HG03457 (cell line): ENCODE data around the gene AIG1.
"Not testable (repeated sequence)": the region's sequence is repeated elsewhere in the genome, so short reads cannot be mapped to it uniquely, and the experiment has no call there.

Experiments
- ATAC-seq: cut with Tn5 transposase; IDR thresholded peaks from one replicate; pipeline ENCODE4 v1.9.1; 2021; ENCODE audit warnings: moderate number of reproducible peaks; ENCODE audit not compliant: unreplicated experiment

The AIG1 gene

DNA sequence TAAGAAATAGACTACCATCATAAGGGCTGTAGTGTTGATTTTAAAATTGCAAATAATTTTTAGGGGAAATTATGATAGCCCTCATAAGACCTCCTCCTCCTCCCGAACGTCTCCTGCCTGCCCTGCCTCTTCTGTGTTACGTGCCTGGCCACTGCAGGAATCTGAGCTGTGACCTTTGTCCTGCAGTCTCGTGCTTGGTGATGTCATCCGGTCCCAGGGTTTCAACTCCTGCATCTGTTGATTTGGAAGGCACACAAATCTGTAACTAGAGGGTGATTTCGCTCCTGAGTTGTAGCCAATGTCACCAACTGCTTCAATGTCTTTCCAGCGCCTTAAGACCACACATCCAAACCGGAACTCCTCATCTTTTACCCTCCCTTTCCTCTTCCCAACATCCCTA, 163.2 kb downstream of the AIG1 start:
- no peak for ATAC-seq

DNA sequence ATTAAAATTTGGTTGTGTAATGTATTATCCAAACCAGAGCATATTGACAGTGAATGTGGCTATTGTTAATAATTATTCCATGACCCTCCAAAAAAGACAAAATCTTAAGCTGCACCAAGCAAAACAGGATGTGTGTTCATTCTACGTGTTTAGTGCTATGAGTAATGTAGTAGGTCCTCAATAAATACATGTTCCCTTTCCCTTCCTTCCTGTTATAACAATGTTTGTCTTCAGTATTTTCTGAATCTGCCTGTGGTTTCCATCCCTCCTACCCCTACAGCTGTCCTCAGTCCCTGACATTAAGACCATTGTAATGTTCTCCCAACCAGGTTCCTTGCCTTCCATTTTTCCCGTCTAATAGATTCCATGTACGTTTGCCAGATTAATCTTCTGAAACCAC, 163.8 kb downstream of the AIG1 start:
- no peak for ATAC-seq

DNA sequence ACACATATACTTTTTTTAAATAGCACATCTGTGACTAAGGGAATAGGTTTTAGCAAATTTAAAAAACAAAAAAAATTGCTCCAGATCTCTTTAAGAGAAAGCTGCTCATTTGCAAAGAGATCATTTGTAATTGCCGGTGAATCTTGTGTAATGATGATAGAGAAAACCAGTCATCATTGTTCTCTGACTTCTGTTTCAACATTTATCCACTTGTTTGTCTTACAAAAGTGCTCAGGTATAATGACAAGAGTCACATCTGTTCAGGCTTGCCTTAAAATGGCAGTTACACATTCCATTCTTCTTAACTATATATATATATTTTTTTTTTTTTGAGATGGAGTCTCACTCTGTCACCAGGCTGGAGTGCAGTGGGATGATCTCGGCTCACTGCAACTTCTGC, 165.2 kb downstream of the AIG1 start:
- no peak for ATAC-seq

DNA sequence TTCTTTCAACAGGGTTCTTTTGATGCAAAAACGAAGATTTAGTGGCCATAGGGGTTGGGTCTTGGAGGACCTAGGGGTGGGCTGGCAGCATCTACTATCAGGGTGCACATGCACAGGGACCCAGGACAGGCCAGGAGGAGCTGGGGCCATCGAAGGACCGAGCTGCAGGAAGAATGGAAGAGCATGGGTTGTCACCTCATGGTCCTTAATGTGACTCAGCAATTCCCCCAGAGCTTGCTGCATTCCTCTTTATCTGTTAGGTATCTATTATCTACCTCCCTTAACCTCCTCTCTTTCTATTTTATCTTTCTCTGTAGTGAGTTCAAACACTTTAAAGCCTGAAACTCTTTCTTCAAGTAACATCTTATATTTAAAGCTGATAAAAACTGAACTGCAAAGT, 167.0 kb downstream of the AIG1 start:
- ATAC-seq = no peak

DNA sequence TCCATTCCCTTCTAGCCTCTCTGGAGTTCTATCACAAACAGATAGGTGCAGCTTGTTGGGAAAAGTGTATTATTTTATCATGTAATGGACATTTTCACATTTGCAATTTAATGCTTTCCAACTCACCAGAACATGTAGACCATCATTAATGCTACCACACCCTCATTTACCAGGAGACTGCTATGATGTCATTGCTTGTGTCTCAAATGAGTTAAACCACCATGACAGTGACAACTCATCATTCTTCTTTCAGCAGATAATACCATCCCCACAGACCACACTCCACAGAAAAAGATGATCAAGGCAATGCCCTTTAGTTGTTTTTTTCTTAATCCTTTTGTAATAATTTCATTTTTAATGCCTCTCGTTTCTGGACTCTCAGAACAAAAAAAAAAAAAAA, 168.7 kb downstream of the AIG1 start:
- ATAC-seq = no peak

DNA sequence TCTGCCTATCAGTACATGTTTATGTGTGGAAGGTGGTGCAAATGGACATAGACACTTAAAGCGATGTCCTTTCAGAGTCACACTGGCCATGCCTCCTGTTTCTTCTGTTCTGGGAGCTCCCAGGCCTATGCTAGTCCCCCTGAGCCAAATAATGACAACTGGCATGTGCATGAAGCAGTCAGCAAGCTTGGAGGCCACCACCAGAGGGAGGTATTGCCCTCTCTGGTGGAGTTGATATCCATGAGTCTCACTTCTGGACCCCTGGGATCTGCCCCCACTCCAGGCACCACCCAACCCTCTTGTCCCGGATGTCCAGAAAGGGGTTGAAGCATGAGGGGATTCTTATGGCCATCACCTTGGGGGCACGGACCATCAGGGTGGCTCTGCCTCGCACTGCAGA, 172.2 kb downstream of the AIG1 start:
- no peak for ATAC-seq

DNA sequence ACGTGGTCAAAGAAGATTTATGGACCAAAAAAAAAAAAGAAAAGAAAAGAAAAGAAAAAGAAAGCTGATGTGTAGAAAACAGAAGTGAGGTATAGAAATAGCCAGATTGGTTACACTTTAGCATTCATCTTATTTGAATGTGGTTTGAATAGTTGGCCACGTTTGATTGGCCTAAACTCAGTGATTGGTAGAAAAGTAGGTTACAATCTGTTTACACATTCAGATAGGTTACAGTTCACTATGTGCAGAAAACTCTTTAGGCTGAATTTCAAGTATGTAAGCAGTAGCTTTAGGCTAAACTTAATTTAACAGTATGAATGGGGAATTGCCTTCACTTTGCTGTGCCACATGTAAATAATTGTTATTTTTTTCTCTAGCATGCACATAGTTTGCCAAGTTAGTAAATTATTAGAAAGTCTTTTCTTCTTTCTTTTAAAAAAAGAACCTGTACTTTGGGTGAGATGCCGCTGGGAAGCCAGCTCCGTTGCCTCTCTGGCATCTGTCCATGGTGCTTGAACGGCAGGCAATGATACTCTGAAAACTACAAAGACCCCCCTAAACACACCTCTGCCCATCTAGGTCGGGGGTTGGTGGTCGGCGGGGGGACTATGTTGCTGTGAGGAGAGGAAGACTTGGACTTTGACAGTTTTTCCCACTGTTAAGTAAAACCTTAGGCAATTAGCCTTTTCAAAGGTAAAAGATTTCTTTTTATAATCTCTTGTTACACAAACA, 173.0 kb downstream of the AIG1 start:
- no peak for ATAC-seq

DNA sequence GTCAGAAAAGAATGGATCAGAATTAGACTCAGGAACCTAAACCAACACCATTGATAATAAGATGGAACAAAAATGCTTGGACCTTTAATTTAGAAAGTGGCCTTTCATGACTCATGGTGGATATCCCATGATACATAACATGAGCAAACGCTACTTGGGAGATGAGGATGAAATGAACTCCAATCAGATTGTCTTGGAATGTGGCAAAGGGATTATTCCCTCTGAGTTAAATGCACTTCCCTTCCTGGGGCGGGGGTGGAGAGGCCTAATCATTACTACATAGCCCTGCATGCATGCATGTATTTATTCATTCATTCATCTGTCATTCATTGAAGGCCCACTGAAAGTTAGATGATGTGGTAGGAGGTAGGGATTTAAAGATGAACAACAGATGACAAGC, 174.0 kb downstream of the AIG1 start:
- no peak for ATAC-seq

DNA sequence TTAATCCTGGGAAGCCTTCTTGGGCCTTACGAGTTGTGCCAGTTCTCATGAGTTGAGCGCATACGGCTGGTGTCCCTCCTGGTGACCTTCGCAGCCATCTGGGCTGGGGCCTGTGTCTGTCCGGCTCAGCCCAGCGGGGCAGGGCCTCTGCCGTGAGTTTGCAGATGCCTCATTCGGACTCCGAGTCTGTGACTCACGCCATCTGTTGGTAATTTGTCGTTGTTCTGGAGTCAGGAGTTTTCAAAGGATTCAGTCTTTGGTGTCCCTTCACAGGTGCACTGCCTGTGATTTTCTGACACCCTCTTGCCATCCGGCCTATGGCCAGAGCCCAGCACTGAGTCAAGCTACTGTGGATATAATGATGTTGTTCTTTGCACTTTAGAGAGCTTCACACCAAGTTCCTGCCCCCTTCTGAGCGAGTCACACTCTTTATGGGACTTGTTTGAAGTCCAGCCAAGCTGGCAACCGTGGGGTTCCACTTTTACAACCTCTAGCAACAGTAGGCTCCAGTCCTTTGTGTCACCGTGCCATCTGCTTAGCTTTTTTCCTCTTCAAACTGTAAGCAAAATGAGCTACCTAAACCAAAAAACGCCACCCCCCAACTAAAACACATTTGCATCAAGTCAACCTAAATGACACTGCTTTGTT, 175.6 kb downstream of the AIG1 start:
- no peak for ATAC-seq

DNA sequence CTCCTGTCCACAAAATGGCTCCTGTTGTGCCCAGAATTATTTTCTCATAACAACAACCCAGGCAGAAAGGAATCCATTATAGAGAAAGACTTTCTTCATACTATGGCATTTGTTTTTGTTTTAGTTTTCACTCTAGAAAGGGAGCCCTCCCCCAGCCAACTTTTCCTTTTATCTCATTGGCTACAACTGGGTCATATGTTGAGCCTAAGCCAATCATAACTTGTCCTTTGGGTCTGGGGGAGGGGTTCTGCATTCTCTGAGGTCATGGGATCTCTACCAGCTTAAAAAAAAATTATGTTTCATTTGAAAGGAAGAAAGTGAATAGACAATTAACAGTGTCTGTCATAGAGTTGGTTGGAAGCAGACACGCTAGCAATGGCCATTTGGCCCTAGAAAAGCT, 177.6 kb downstream of the AIG1 start:
- no peak for ATAC-seq

DNA sequence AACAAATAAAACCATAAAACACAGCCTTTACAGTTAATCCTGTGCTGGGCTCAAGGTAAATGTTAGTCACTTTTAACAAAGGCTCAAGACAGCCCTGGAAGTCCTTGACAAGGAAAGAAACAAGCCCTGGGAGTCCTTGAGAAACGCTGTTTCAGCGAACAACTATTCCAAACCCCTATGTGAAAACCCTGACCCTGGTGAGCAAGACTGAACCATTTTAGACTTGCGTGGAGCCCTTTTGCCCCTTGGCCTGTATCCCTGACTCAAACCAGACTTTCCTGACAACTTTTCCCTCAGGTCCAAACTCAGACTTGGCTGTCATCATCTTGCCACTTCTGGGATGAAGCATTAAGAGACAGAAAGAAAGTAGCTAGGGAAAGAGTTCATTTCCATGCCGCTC, 180.4 kb downstream of the AIG1 start:
- ATAC-seq = no peak

DNA sequence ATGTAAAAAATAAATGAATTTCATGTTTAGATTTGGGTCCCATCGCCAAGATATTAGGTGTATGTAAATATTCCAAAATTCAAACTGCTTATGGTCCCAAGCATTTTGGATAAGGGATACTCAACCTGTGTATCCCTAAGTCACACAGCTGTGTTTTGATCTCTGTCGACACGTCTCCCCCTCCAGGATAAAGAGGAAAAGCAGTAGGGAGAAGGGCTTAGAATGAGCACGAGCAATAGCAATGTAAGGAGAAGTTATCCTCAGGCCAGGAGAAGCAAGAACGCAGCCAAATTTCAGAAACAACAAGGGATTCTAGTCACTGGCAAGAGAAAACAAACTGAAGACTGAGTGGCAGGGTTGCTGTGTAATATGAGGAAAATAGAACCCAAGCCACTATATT, 181.2 kb downstream of the AIG1 start:
- ATAC-seq = no peak

DNA sequence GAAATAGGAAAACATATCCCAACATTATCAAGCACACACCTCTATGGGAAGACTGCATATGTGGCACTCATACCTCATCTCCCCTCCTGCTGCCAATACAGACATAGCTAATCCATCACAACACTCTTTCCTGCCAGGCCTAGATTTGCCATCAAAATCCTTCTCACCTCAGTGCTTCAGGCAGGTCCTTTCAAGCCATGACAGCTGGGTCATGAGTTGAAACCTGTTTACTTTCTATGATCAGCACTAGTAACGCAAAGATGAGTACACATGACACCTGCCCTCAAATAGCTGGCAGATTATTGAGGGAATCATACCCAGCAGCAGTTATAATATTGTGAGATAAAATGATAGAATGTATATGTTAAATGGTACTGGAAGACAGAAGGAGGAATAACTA, 183.1 kb downstream of the AIG1 start:
- ATAC-seq = no peak

DNA sequence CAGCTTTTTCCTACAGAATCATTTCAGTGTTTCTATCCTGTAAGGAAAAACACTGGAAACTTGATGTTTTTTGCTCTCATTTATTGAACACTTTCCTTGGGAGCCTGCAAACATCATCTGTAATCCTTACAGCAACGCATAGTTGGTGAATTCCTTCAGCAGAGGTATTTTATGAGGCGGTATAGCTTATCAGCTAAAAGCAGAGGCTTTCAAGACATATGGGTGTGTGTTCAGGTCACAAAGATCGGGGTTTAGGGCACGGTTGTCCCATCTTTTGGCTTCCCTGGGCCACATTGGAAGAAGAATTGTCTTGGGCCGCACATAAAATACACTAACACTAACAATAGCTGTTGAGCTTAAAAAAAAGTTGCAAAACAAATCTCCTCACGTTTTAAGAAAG, 185.0 kb downstream of the AIG1 start:
- no peak for ATAC-seq

DNA sequence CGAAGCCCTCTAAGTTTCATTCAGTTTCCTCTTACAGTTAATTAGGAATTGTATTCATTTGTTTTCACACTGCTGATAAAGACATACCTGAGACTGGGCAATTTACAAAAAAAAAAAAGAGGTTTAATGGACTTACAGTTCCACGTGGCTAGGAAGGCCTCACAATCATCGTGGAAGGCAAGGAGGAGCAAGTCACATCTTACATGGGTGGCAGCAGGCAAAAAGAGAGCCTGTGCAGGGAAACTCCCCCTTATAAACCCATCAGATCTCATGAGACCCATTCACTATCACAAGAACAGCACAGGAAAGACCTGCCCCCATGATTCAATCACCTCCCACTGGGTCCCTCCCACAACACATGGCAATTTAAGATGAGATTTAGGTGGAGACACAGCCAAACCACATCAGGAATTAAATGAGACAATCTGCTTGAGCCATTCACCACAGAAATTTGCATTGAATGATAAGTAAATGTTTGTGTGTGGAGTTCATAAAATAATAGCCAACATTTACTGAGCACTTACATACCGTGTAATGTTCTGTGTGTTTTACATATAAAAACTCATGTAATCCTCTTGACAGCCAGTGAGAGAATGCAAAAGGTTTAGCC, 185.6 kb downstream of the AIG1 start:
- not testable (repeated sequence) for ATAC-seq

DNA sequence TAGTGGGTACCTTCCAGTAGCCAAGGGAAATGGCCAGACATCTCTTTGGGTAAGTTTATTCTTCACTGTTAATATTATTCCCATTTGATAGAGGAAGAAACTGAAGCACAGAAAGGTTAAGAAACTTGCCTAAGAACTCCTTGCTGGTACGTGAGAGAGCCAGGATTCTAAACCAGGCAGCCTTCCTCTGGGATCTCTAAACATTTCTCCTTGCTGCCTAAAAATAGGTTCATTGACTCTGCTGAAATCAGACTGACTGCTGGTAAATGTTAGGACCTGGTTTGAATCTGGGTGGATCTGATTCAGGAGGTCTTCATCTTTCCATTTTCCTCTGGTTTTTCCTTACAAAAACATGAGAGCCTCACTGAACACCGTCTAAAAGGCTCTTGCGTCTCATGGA, 186.9 kb downstream of the AIG1 start:
- no peak for ATAC-seq

DNA sequence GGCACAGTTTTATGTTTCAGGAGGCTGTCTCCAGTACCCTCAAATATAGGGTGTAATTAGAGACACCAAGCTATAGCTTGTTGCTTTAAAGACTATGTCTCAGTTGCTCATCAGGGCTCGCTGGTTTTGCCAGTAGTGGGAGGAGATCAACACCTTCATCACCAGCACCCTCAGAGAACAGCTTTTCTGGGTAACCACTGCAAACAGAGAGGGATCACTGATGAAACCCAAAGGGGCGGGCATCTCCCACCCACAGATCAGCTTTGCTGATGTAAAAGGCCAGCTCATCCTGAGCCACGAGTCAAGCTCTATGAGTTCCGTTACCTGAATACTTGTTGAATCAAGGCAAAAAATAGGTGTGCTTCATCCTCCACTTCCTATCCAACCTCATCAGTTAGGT, 187.7 kb downstream of the AIG1 start:
- no peak for ATAC-seq

DNA sequence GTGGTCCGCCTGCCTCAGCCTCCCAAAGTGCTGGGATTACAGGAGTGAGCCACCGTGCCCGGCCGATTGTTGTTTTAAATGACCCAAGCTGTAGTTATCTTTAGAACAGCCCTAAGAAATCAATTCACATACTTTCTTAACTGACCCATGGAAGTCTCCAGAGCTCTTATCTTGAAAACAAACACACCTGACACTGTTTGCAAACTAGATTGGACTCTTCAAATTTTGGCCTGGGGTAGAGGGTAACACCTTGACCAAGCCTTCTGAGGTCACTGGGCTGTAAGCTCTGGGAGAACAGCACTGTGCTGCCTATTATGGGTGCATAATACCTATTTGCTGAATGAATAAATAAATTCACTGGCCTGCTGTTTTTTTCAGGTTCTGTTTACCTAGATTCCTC, 190.6 kb downstream of the AIG1 start:
- no peak for ATAC-seq

DNA sequence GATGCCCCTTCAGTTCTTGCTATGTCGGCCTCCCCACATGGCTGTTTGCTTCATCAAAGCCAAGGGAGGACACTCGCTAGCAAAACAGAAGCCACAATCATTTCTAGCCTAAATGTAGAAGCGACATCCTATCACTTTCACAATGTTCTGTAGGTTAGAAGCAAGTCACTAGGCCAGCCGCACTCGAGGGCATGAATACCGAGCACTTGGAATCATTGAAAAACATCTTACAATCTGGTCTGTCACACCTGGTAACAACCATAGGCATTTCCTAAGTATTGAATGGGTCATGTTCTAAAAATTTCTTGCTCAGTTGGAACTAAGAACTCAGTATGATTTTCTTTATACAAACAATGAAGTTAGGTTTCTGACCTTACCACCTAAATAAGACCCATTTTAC, 192.3 kb downstream of the AIG1 start:
- ATAC-seq = no peak

DNA sequence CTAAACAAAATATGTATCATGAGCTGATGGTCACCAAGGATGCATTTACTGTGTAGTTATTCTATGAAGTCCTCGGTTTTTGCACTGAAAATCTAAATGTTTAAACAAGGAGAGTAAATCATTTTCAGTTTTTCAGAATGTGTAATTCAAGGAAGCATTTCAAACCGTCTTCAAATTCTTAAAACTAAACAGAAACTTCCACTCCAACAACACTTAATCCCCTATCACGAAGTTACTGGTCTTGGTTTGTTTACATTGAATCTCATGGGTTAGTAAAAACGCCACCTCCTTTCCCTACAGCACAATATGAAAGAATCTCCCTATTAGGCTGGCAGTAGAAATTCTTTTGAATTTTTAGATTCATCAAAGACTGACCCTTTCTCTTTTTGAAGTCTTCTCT, 192.9 kb downstream of the AIG1 start:
- no peak for ATAC-seq

DNA sequence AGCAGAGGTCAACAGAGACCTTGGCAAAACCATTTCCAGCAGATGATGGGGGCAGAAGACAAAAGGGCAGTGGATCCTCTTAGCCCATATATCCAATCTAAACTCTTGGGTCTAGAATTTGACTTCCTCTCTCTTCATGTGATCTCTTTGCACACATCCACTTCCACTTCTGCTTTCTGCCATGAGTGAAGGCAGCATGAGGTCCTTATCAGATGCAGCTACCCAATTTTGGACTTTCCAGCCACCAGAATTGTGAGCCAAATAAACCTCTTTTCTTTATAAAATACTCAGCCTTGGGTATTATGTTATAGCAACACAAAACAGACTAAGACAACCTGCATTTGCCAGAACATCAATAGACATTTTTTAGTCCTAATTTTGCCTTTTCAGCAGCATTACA, 198.3 kb downstream of the AIG1 start:
- no peak for ATAC-seq

DNA sequence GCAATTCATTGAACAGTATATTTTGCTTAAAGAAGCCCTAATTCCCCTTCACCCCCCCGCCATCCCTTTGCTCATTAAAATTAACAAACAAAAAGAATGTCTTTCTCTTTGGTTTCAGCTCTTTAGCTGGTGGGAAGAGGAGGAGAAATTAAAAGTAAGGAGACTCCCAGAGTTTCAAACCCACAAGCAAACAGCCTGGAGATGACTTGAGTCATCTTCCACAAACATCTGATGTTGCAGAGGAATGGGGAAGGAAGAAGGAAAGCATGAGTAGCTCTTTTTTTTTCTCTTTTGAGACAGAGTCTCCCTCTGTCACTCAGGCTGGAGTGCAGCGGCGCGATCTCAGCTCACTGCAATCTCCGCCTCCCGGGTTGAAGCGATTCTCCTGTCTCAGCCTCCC, 200.2 kb downstream of the AIG1 start:
- ATAC-seq = no peak
